Neuronal stem cell (in vitro differentiated cells): Measurements from ENCODE around the gene RNF215.
"Not testable (repeated sequence)": the region's sequence is repeated elsewhere in the genome, so short reads cannot be mapped to it uniquely, and the experiment has no call there.

Experiments
- DNase-seq: peaks from one replicate; pipeline ENCODE4 v3.0.0-alpha.2; 2013; ENCODE audit warnings: low spot score
- H2AFZ ChIP-seq: one replicate; pipeline ENCODE4 v1.6.1; 2013; ENCODE audit warnings: mild to moderate bottlenecking, low read length, inconsistent platforms
- H2AK5ac ChIP-seq: 2 replicates; pipeline ENCODE4 v1.6.1; 2013; ENCODE audit warnings: low read depth, mild to moderate bottlenecking, inconsistent platforms, low read length, moderate library complexity, mixed read lengths
- H2BK120ac ChIP-seq: 2 replicates; pipeline ENCODE4 v1.6.1; 2013; ENCODE audit warnings: low read depth, mild to moderate bottlenecking, inconsistent platforms, low read length, moderate library complexity, mixed read lengths
- H2BK12ac ChIP-seq: one replicate; pipeline ENCODE4 v1.6.1; 2013; ENCODE audit warnings: low read length, inconsistent platforms
- H2BK15ac ChIP-seq: 2 replicates; pipeline ENCODE4 v1.6.1; 2013; ENCODE audit warnings: mild to moderate bottlenecking, low read length, inconsistent platforms, mixed read lengths
- H2BK5ac ChIP-seq: one replicate; pipeline ENCODE4 v1.6.1; 2013; ENCODE audit warnings: inconsistent platforms, mild to moderate bottlenecking, low read length, moderate library complexity
- H3K14ac ChIP-seq: one replicate; pipeline ENCODE4 v1.6.1; 2013; ENCODE audit warnings: low read length, inconsistent platforms
- H3K18ac ChIP-seq: 2 replicates; pipeline ENCODE4 v1.6.1; 2013; ENCODE audit warnings: low read length, inconsistent platforms
- H3K23ac ChIP-seq: 2 replicates; pipeline ENCODE4 v1.6.1; 2013; ENCODE audit warnings: low read depth, mild to moderate bottlenecking, mixed read lengths, low read length, inconsistent platforms; ENCODE audit not compliant: poor library complexity
- H3K27ac ChIP-seq: replicated peaks from 3 replicates; pipeline ENCODE4 v1.5.1; 2013; ENCODE audit warnings: low read length, inconsistent platforms
- H3K27me3 ChIP-seq, 3 experiments: 2 replicates each; pipeline ENCODE4 v1.6.1; 2013; ENCODE audit warnings: low read length in 3 of 3, mild to moderate bottlenecking in 2 of 3, inconsistent platforms in 1 of 3, low read depth in 1 of 3, mixed read lengths in 1 of 3, moderate library complexity in 1 of 3; ENCODE audit not compliant: control insufficient read depth in 3 of 3, insufficient read depth in 3 of 3
- H3K36me3 ChIP-seq, 2 donors: replicated peaks in 1 of 2; 2 replicates each; pipeline ENCODE4 v1.6.1; 2013; ENCODE audit warnings: low read length in 2 of 2; ENCODE audit not compliant: control insufficient read depth in 2 of 2, insufficient read depth in 2 of 2
- H3K4ac ChIP-seq: 2 replicates; pipeline ENCODE4 v1.6.1; 2013; ENCODE audit warnings: inconsistent platforms, mild to moderate bottlenecking, low read length, moderate library complexity
- H3K4me1 ChIP-seq, 2 donors: 1 replicate in 1 of 2; 2 replicates in 1 of 2; pipeline ENCODE4 v1.6.1; 2013; ENCODE audit warnings: low read length in 2 of 2, low read depth in 1 of 2; ENCODE audit not compliant: control insufficient read depth in 2 of 2, insufficient read depth in 1 of 2
- H3K4me2 ChIP-seq: one replicate; pipeline ENCODE4 v1.6.1; 2013; ENCODE audit warnings: mild to moderate bottlenecking, low read length, inconsistent platforms; ENCODE audit not compliant: insufficient read depth, poor library complexity, severe bottlenecking
- H3K4me3 ChIP-seq, 2 donors: 2 replicates each; pipeline ENCODE4 v1.5.1; 2013; ENCODE audit warnings: low read length in 2 of 2, mild to moderate bottlenecking in 2 of 2, inconsistent platforms in 1 of 2, moderate library complexity in 1 of 2
- H3K79me1 ChIP-seq: one replicate; pipeline ENCODE4 v1.6.1; 2013; ENCODE audit warnings: low read depth, mild to moderate bottlenecking, inconsistent platforms, low read length, moderate library complexity
- H3K9ac ChIP-seq: one replicate; pipeline ENCODE4 v1.6.1; 2013; ENCODE audit warnings: mild to moderate bottlenecking, low read depth, low read length, inconsistent platforms; ENCODE audit not compliant: poor library complexity
- H3K9me3 ChIP-seq, 2 donors: replicated peaks in 1 of 2; 2 replicates each; pipeline versions ENCODE3 to v1.6.1; 2013; ENCODE audit warnings: low read length in 2 of 2, mild to moderate bottlenecking in 2 of 2, inconsistent platforms in 1 of 2, low read depth in 1 of 2, mixed read lengths in 1 of 2, moderate library complexity in 1 of 2; ENCODE audit not compliant: control insufficient read depth in 2 of 2, insufficient read depth in 1 of 2
- H4K8ac ChIP-seq: one replicate; pipeline ENCODE4 v1.6.1; 2013; ENCODE audit warnings: low read depth, mild to moderate bottlenecking, inconsistent platforms, low read length, moderate library complexity
- H4K91ac ChIP-seq: one replicate; pipeline ENCODE4 v1.6.1; 2013; ENCODE audit warnings: low read length, low read depth, mild to moderate bottlenecking, inconsistent platforms; ENCODE audit not compliant: poor library complexity
- whole genome bisulfite sequencing, 2 donors: extraction: QIAGEN DNeasy Blood & Tissue Kit; methylation state at CpG; one replicate each; pipeline ENCODE4 v1.1.7; 2013; ENCODE audit warnings: missing lambda C conversion rate in 2 of 2, mixed read lengths in 1 of 2; ENCODE audit not compliant: insufficient read length in 2 of 2, insufficient replicate concordance in 1 of 2; ENCODE audit errors: extremely low coverage in 2 of 2; 5-methylcytosine and 5-hydroxymethylcytosine counted together

RNF215 gene

GRCh38 chr22:30406400-30406799 lies 19.2 kb upstream of the RNF215 start:
- no peak overlapping the region for H3K4me3 ChIP-seq
- DNase-seq, result no peak
- no peaks in the 10 kb centered on the region for H3K27me3 ChIP-seq
- no peaks in the 10 kb centered on the region for H3K79me1 ChIP-seq
- no peak overlapping the region for H4K91ac ChIP-seq
- no peak overlapping the region for H2BK120ac ChIP-seq
- H2BK12ac ChIP-seq, result no peak overlapping the region
- WGBS, 2 donors, result no CpG with 5 or more reads among the region's 6 CpGs
- no peak overlapping the region for H3K14ac ChIP-seq
- H3K4me1 ChIP-seq, result peaks cover 5% of the 10 kb centered on the region in 2 donors
- H3K18ac ChIP-seq, result no peak overlapping the region
- no peak overlapping the region for H2AFZ ChIP-seq
- H2BK15ac ChIP-seq, result no peak overlapping the region
- no peak overlapping the region for H3K23ac ChIP-seq
- H2BK5ac ChIP-seq, result no peak overlapping the region
- no peak overlapping the region for H4K8ac ChIP-seq
- no peak overlapping the region for H3K9ac ChIP-seq
- peaks cover 2 to 15% of the 10 kb centered on the region in 2 donors for H3K36me3 ChIP-seq
- H3K9me3 ChIP-seq, result no peaks in the 10 kb centered on the region
- H2AK5ac ChIP-seq, result no peak overlapping the region
- no peak overlapping the region for H3K4ac ChIP-seq
- no peak overlapping the region for H3K4me2 ChIP-seq
- no peak overlapping the region for H3K27ac ChIP-seq

- H3K79me1 ChIP-seq, result no peaks in the 10 kb centered on the region
- WGBS, 2 donors, result no CpG with 5 or more reads among the region's 4 CpGs
- no peak overlapping the region for H3K9ac ChIP-seq
- H3K4me3 ChIP-seq, result no peak overlapping the region
- no peak overlapping the region for H3K4me2 ChIP-seq
- H3K23ac ChIP-seq, result no peak overlapping the region
- H3K27me3 ChIP-seq, result no peaks in the 10 kb centered on the region
- H3K27ac ChIP-seq, result no peak overlapping the region
- no peak overlapping the region for H2BK15ac ChIP-seq
- no peak overlapping the region for H3K14ac ChIP-seq
- peaks cover 5% of the 10 kb centered on the region in 2 donors for H3K4me1 ChIP-seq
- H3K18ac ChIP-seq, result no peak overlapping the region
- H2BK12ac ChIP-seq, result no peak overlapping the region
- H2AFZ ChIP-seq, result no peak overlapping the region
- no peak overlapping the region for H4K8ac ChIP-seq
- H2AK5ac ChIP-seq, result no peak overlapping the region
- H4K91ac ChIP-seq, result no peak overlapping the region
- no peak for DNase-seq
- no peak overlapping the region for H2BK5ac ChIP-seq
- H3K36me3 ChIP-seq, result peaks cover 2 to 15% of the 10 kb centered on the region in 2 donors
- no peaks in the 10 kb centered on the region for H3K9me3 ChIP-seq
- H3K4ac ChIP-seq, result no peak overlapping the region
- no peak overlapping the region for H2BK120ac ChIP-seq
These were observed 18.5 kb upstream of the RNF215 start for GRCh38 chr22:30405731-30406130.

DNA sequence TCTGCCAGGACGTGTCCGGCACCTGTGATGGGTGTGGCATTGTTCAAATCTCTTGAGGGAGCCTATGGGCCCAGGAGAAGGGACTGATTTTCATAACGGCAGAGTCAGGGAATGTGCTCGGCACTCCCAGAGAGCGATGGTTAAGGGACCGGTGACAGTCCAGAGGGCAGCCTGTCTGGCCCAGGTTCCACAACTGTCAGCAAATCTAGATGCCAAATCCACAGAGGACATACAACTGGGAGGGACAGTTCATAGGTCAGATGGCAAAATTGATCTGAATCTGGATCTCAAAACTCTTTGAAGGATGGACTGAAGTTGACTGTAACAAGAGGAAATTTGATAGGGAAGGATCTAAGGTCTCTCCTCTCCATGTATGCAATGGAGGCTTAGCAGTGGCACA lies 17.1 kb upstream of the RNF215 start:
- H3K4me3 ChIP-seq, result no peak overlapping the region
- H2BK120ac ChIP-seq, result no peak overlapping the region
- no peak overlapping the region for H2BK15ac ChIP-seq
- no peak overlapping the region for H3K9ac ChIP-seq
- no peaks in the 10 kb centered on the region for H3K27me3 ChIP-seq
- H3K4me2 ChIP-seq, result no peak overlapping the region
- no peak overlapping the region for H2BK5ac ChIP-seq
- H4K91ac ChIP-seq, result no peak overlapping the region
- H2AK5ac ChIP-seq, result no peak overlapping the region
- H2AFZ ChIP-seq, result no peak overlapping the region
- no peaks in the 10 kb centered on the region for H3K9me3 ChIP-seq
- H3K18ac ChIP-seq, result no peak overlapping the region
- peaks cover 5 to 8% of the 10 kb centered on the region in 2 donors for H3K4me1 ChIP-seq
- H3K27ac ChIP-seq, result no peak overlapping the region
- no peak overlapping the region for H3K23ac ChIP-seq
- no peaks in the 10 kb centered on the region for H3K79me1 ChIP-seq
- H2BK12ac ChIP-seq, result no peak overlapping the region
- H3K4ac ChIP-seq, result no peak overlapping the region
- DNase-seq, result no peak
- WGBS, 2 donors, result no CpG with 5 or more reads among the region's 6 CpGs
- no peak overlapping the region for H4K8ac ChIP-seq
- H3K36me3 ChIP-seq, result peaks cover 2 to 12% of the 10 kb centered on the region in 2 donors
- H3K14ac ChIP-seq, result no peak overlapping the region

- not testable (repeated sequence) for H3K23ac ChIP-seq, H3K9ac ChIP-seq, H3K9me3 ChIP-seq, H3K18ac ChIP-seq, H2AK5ac ChIP-seq, H2BK120ac ChIP-seq, H3K14ac ChIP-seq, H3K4ac ChIP-seq, H2AFZ ChIP-seq, H4K8ac ChIP-seq, DNase-seq, H4K91ac ChIP-seq, H3K36me3 ChIP-seq, H3K79me1 ChIP-seq, H3K27ac ChIP-seq, H3K4me3 ChIP-seq, H3K4me2 ChIP-seq, H3K27me3 ChIP-seq, H2BK5ac ChIP-seq, H2BK12ac ChIP-seq, H2BK15ac ChIP-seq
- WGBS, 2 donors, result no CpG with 5 or more reads among the region's 5 CpGs
- H3K4me1 ChIP-seq, result peaks cover 8 to 10% of the 10 kb centered on the region in 2 donors
These were observed 15.5 kb upstream of the RNF215 start for GRCh38 chr22:30402766-30403104.
